ENCODE measurements around the gene AGXT. TPM values are rescaled to one million over a fixed set of nuclear protein-coding genes. Genes with fewer than 3 reads are reported as not detected.

AGXT gene
- not detected in 2 replicates for total RNA-seq

DNA sequence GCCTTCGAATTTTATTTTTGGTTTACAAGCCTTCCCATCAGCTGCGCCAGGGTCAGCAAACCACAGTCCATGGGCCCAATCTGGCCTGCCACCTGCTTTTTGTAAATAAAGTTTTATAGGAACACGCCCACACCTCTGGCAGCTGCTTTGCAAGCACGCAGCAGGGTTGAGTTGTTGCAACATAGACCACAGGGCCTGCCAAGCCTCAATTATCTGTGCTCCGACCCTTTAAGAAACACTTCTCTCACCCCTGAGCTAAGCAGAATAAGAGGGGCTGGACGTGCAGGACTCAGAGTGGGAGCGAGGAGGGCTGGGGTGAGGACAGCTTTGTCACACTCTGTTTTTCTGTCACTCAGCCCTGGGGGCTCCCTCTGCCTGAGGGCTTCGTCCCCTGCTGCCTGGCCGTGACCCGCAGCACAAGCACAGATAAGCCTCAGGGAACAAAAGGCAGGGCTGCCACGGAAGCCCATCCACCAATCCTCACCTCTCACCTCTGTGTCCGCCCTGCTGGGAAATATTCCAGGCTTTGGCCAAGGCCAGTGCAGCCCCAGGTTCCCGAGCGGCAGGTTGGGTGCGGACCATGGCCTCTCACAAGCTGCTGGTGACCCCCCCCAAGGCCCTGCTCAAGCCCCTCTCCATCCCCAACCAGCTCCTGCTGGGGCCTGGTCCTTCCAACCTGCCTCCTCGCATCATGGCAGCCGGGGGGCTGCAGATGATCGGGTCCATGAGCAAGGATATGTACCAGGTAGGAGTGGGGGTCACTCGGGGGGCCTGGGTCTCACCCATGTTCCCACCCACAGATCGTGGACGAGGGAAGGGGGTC is at the start of gene AGXT:
TSS of gene AGXT (plus strand) at position 539 of the 823 bp plus-strand sequence. CDS start at position 581, 42 bp downstream.
- DNase-seq (ENCODE audit: low read depth in 2 of 2): no peak

DNA sequence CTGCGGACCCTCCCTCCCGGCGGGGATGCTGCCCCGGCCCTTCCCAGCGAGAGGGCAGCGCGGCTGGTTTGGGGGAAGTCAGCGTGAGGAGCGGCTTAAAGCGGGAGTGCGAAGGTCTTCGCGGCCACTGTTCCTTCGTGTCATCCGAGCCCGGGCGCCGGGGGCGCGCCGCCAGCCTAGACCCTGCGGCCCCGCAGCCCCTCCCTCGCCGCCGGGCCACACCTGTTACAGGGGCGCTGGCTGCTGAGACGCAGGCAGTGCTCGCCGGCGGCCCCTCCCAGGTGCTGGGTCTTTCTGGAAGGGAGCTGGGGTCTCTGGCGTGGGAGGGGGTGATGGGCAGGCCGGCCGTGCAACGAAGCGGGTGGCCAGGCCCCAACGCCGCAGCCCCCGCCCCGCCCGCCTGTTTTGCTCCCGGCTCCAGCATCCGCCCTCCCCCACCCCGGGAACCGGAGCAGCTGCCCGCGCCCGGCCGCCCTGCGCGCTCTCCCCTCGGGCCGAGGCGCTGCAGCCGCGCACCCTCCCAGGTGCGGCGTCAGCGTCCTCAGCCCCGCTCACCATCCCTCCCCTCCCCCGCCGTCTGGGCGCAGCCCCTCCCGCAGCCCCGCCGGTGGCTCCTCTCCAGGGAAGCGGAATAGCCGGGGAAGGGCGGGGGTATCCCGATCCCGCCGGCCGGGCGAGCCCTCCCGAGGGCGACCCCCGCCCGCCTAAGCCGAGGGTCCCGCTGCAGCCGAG is 49.3 kb upstream of the AGXT start:
- no peak for DNase-seq (ENCODE audit: low read depth in 2 of 2)

DNA sequence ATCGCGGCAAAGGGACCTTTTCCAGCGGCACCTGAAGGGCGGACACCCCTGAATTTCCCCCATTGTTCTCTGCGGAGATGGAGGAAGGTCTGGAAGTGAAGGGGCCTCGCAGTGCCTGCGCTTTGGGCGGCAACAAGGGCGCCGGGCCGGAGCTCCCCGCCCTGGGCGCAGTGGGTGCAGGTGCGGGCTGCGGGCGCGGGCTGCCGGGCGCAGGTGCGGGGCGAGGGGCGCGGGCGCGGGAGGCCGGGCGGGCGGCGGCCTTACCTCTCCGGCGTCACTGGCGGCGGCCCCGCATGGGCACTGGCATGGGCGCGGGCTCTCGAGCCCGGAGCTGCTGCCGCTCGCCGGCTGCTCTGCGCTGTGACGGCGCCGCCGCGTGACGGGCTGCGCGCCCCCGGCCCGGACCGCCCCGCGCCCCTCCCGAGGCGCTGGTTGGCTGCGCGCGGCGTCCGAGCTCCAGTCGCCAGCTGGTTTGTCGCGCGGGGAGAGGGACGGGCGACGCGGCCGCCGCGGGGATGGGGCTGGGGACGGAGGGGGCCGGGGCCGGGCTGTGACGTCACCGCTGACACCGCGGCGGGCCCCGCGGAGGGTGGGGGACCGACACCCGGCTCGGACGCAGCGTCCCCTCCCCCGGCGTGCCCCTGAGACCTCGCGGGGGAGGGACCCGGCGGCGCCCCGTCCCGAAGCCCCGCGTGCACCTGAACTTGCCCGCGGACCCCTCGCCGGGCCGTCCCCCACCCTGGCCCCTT is 48.6 kb upstream of the AGXT start, which contains the start of gene KIF1A:
TSS of gene KIF1A (minus strand) at position 362 of the 749 bp plus-strand sequence. CDS start 22,467 bp downstream, outside the sequence.
- DNase-seq (ENCODE audit: low read depth in 2 of 2): peak in 1 of 2 donors; percentile 13

DNA sequence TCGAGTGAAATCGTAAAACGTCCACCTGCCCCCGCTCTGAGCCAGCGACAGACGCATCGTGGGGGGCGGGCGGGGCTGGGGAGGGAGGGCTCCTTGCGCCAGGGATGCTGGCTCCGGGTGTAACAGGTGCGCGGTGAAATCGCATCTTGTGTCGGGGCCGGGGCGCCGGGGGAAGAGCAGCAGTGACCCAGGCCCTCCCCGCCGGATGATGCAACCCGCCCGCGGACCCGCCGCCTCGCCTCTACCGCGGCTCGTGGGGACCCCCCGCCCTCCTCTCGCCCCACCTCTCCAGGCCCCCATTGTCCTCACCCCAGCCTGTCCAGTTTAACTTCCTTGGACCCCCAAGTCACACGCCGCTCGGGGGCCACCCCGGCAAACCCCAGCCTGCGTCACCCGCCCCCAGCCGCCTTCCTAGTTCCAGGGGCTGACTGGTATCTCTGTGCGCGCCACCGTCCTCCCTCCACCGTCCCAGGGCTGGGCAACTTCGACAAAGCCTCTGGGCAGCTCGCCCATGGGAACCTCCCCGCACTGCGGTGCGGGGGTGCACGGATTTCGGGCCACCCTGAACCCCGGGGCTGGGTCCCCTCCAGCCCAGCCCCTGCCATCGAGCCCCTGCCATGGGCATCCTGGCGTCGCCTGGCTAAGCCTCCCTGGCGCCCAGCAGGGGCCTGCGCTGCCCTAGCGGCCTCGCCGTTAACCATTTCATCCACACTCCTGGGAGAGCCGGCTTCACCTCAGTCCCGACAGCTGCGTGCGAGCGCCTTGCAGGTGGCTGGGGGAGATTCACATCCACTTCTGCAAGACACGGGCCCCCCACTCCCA is 47.8 kb upstream of the AGXT start:
- no peak for DNase-seq (ENCODE audit: low read depth in 2 of 2)

DNA sequence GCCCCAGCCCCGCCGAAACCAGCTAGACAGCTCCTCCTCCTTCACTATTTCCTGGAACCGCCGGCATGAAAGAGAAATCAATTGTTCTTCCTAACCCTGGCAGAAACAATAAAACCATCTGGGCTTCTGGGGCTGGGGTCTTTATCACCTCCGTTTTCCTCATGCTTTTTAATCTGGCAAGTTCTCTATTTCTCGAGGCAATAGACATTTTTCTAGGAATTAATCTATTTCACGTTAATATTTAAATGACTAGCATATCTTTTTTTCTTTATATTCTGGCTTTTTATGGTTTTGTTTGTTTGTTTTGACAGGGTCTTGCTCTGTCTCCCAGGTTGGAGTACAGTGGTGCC is 47.2 kb upstream of the AGXT start:
- DNase-seq (ENCODE audit: low read depth in 2 of 2): no peak

DNA sequence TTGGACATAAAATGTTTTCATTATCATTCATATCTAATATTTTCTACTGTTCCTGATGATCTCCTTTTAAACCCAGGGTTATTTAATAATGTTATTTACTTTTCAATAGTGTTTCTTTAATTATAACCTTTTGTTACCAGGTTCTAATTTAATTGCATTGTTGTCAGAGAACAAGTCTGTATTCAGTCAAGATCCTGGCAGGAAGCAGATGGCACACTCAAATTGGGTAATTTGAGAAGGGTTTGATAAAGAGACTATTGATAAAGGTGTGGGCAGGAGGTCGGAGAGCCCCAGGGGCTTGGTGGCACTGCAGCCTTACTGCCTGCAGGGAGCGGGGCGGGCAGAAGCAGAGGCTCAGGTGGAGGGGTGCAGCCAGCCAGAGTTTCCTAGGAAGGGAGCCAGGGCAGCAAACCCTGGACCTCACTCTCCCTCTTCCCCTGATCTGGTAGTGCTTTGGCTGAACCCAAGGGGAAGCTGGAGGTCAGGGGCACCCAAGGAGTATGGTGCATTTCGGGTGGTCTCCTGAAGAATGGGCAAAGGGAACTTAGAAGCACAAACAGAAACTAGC is 46.3 kb upstream of the AGXT start:
- no peak for DNase-seq (ENCODE audit: low read depth in 2 of 2)

DNA sequence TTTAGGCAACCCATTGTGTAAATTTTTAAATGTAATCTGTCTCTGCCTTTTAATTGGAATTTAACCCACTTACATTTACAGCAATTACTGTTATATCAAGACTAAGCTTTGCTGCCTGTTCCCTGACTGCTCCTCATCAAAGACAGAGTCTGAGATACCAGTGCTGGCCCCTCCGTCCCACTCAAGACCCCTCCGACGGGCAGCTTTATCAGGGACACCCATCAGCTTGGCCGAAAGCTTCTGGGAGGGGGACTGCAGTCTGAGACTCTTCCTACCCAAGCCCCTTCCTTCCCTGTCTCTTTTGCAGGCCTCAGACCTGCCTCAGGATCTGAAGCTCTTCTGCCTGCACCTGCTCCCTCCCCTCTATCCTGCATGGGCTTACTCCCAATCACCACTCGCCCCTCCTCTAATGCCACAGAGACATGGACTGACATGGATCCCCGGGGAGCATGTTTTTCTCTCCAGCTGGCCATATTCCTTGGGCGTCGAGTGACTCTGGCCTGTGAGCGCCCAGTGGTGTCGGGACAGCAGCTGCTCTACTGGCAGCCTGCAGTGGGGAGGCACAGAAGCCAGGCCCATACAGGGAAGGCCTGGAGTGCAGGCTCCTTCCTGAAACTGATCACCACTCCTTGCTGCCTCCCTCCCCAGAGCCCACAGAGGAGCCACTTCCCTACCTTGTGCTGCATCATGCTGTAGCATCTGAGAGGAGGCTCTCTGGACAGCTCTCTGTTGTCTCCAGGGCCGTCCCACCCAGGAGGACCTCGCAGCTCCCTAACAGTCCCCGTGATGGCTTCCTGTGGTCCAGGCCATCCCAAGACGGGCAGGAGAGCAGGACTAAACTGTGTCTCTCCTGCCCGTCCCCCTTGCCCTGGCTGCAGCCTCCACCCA is 44.9 kb upstream of the AGXT start:
- DNase-seq (ENCODE audit: low read depth in 2 of 2): no peak

DNA sequence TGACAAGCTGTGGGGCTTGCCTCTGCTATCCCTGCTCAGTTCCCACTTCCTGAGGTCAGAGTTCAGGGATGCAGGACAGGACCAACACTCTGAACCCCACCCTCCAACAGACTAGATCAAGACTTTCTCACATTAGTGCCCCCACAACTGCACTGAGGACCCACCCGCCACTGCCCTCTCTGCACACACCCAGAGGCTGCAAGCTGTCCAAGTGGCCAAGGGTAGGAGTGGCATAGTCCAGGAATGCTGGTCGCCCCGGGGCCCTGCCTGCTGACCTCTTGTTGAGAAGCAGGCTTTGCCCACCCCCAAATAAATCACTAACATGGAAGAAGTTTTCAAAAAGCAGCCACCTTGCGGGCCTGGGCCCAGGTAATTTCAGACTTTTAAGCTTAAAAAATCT is 43.1 kb upstream of the AGXT start:
- no peak for DNase-seq (ENCODE audit: low read depth in 2 of 2)

DNA sequence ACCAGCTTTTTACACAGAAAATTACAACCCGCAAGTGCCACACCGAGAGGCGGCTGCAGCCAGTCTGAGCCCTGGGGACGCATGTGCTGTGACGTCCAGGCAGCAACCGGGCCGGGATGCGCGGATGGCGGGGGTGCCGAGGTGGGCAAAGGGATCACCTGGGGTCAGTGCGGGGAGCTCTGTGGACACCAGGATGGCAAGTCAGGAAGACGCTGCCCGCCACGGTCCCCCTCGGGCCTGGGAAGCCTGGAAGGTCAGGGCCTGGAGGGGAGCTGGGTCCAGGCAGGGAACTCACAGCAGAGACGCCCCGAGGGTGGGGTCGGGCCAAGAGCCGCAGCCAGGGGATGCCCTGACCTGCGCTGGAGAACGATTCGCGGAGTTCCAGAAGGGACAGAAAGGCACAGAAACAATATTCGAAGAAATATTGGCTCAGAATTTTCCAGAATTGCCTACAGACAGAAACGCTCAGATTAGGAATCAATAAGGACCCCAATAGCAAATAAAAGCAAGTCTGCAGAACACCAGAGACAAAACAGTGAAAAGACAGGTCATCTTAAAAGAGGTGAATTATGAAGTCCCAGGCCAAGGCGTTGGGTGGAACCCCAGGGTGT is 36.9 kb upstream of the AGXT start:
- no peak for DNase-seq (ENCODE audit: low read depth in 2 of 2)

DNA sequence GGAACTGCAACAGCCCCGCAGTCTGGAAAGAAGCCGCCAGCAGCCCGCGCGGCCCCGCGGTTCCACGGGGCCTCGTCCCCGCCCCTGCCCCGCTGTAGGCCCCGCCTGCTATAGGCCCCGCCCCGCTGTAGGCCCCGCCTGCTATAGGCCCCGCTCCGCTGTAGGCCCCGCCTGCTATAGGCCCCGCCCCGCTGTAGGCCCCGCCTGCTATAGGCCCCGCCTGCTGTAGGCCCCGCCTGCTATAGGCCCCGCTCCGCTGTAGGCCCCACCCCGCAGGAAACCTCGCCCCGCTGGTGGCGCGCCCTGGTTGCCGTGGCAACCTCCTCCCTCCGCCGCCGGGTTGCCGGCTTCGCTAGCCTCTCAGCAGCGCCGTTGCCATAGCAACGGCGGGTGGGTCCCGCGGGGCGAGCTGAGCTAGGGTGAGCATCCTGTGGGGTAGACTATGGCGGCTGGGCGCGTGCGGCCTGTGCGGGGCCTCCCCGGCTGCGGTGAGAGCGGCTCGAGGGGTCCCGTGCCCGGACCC is 36.4 kb upstream of the AGXT start:
- DNase-seq (ENCODE audit: low read depth in 2 of 2): peak; percentile 92 to 94

DNA sequence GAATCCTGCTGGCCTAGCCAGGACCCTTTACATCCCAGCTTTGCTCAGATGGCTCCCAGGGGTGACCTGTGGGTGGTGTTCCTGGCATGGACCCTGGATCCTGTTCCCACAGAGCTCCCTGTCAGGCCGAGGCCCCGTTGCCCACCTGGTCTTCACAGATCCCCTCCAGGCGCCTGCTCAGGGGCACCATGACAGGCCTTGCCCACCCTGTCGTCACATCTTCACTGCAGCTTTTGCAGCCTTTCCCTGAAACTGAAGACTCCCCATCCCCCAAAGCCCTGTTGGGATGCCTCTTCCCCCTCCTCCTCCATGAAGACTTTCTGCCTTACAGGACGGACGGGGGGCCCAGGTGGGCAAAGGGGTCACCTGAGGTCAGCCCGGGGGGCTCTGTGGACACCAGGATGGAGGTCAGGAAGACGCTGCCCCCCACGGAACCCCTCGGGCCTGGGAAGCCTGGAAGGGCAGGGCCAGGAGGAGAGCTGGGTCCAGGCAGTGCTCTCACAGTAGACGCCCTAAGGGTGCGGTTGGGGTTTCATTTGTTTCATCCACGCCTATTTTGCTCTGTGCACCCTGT is 35.6 kb upstream of the AGXT start:
- DNase-seq (ENCODE audit: low read depth in 2 of 2): no peak

DNA sequence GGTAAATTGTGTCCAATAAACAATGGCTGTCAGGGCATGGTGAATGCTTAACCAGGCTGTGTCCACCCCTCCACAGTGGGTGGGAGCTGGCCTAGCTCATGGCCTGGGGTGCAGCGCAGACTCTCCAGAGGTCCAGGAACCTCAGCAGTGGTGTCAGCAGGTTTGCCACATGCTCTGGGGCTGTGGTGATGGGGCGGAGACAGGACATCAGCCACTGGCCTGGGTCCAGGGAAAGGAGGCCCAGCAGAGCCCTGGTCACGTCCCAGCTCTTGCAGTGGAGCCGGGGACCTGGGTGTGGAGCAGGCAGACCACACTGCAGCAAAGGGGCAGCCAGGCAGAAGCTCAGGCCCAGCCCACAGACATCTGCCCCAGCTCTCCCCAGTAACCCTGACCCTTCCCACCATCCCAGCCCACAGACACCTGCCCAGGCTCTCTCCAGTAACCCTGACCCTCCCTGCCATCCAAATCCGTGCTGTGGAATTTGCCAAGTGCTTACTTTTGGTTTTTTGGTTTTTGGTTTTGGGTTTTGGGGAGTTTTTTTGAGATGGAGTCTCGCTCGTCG is 34.8 kb upstream of the AGXT start:
- DNase-seq (ENCODE audit: low read depth in 2 of 2): peak in 1 of 2 donors; percentile 17

DNA sequence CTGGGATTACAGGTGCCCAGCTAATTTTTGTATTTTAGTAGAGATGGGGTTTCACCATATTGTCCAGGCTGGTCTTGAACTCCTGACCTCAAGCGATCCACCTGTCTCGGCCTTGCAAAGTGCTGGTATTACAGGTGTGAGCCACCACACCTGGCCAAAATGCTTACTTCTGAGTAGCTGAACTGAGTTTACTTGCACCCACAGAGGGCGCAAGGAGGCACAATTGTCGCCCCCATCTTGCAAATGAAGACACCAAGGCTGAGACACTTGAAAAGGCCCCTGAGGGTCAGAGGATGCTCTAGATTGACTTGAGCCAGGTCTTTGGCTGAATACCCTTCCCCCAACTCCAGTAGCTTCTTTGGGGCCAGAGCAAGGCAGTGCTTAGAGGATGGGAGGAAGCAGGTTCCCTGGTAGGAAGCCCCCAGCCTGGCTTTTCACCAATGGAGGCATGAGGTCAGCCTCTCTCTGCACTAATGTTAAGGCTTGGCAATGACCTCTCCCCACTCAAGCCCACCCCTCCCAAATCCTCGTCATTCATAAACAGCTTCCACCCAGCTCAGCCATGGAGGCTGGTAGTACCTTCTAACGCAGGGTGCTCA is 34.1 kb upstream of the AGXT start:
- DNase-seq (ENCODE audit: low read depth in 2 of 2): no peak

DNA sequence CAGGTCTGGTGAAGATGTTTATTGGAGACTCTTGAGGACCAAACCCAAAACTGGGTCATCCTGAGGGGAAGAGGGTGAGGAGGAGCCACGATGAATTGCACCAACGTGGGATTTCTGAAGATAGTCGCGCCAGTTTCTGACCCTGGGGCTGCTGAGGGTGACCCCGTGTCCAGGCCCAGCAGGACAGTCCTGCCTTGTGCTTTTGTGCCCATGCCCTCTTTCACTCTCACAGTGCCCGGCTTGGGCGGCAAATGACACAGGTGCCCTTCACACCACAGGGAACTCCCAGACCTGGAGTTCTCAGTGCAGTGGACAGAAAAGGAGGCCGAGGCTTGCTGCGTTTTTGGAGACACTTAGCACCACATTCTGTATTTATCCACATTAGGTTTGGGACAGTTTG is 33.1 kb upstream of the AGXT start:
- DNase-seq (ENCODE audit: low read depth in 2 of 2): no peak

DNA sequence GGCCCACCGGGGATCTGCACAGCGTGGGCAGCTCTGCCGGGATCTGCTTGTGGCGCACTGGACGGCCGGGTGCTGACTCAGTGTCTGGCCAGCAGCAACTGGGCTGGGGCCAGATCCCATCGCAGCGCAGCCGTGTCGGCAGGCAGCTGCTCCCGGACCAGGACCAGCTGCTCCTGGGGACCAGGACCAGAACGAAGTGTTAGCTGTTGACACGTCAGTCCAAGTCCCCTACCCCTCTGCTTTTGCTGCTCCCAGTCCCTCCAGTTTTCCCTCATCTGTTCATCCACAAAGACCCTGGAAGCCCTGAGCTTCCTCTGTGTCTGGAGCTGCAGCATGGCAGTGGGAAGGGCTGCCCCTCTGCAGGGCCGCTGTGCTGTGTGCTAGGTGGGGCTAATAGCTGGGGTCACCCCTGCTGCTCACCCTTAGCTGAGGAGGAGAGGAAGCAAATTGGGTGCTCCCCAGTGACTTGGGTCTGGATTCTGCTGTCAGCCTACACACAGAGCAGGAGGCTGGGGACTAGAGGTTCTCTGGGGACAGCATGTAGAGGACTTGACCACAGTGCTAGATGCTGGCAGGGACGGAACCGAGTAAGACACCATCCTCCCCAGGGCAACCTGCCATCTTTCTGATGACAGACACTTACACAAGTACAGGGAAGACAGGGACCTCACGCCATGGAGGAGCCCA is 31.7 kb upstream of the AGXT start:
- peak; percentile 11 to 22 for DNase-seq (ENCODE audit: low read depth in 2 of 2)

DNA sequence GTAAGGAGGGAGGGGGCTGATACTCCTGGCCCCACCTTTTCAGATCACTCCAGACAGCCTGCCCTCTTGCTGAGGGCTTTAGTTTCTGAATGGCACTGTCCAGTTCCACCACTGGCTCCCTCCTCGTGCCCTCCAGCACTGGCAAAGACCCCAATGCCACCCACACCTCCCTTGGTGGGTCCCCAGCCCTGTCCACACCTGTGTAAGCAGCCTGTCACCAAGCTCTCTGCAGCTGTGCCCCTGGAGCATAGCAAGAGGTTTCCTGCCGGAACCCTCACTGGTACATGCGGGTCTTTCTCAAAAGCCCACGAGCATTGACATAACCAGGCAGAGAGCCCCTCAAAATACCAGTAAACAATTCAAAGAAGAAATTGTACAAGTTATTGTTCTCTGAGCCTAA is 31.0 kb upstream of the AGXT start:
- DNase-seq (ENCODE audit: low read depth in 2 of 2): no peak

Measured in lung microvascular endothelial cell (primary cell).